Stimulated activated CD8-positive, alpha-beta memory T cell treated with anti-CD3 and anti-CD28 coated beads, Interleukin-15, amount 100 ng/mL, for 1 hour (primary cell): Measurements from ENCODE around the gene SREBF1.
A peak's percentile ranks its signal among the peaks of the same experiment; 100 is the strongest.

Experiments used
- DNase-seq: peaks from one replicate; pipeline ENCODE4 v3.0.0-alpha.2; 2020; ENCODE audit warnings: low read depth

SREBF1 gene

GRCh38 chr17:17824119-17824782, 12.5 kb downstream of the SREBF1 start:
- DNase-seq: no peak

DNA sequence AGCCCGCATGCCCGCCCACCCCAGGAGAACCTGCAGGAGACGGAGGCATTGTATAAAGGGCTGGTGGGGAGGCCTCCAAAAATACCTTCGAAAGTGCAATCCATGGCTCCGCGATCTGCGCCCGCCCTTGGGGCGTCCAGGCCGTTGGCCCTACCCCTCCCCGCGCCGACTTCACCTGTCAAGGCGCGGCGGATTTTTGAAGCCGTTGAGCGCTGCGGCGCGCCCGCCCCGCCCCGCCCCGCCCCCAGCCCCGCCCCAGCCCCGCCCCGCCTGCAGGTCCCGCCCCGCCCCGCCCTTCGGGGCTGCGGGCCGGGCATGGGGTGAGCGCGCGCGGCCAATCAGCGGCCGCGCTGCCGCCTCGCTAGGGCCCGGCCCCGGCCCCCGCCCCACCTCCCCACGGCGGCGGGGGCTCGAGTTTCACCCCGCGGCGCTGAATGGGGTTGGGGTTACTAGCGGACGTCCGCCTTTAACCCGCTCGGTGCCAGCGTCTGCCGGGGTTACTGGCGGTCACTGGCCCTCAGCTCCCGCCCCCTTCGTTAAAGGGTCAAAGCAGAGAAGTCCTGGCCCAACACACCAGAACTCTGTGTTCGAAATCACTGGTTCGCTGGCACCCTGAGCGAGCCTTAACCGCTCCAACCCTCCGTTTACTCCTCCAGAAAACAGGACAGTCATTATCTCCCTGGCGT, 13.2 kb downstream of the SREBF1 start:
- no peak for DNase-seq

DNA sequence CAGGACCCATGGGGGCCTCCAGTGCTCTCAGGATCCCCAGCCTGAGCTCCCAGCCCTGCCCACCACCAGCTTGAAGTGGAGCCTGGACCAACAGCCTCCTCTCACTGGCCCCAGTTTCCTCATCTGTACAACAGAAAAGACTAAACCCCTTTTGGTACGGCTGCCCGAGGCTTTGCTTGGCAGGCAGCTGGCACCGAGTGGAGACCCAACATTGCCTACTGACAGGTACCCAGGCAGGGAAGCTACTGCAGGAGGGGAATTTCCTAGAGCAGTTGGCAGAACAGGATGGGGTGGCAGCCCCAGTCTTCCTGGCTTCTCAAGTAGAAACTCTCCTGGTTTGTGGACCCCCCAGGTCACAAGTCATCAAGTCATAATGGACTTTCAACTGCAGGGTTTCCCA, 14.2 kb downstream of the SREBF1 start:
- DNase-seq: no peak

DNA sequence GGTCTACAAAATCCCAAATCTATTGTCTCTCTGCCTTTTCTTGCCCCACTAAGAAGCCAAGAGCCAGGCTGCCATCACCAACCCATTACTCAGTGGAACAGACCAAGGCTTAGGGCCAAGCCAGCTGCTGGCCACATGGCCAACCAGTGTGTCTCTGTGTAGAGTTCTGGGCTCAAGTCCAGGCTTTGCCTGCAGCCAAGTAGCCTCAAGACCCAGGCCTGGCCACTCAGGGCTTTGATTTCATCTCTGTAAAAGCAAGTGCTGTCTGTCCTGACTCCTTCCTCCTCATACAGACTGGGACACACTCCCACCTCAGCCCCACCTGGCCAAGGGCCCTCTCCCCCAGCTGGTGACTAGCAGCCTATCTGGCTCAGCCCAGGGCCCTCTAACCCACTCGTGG, 14.6 kb downstream of the SREBF1 start:
- DNase-seq: no peak

DNA sequence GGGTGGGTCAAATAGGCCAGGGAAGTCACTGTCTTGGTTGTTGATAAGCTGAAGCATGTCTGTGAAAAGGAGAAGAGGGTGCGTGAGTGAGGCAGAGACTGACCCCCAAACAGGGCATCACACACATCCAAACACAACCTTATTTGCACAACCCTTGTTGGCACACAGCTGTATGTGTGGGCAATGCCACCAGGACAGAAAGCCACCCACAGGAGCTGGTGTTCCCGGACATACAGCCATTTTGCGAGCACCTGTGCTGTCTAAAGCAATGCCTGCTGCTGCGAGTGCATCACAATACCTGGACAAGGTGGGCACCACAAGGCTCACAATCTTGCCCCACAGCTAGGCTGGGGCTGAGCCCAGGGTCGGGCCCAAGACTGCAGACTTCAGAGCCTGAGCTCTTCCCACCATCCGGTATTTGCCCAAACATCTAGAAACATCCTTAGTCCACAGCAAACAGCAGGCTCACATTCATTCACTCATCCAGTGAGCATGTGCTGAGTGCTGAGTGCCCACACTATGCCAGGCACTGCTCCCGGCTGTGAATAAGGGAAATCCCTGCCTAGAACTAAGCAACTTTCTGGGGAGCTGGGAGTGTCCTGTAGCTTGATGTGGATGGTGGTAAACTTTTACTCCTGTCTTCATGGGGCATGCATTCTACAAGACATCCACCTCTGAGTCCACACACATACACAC, 16.2 kb downstream of the SREBF1 start:
- DNase-seq: no peak

DNA sequence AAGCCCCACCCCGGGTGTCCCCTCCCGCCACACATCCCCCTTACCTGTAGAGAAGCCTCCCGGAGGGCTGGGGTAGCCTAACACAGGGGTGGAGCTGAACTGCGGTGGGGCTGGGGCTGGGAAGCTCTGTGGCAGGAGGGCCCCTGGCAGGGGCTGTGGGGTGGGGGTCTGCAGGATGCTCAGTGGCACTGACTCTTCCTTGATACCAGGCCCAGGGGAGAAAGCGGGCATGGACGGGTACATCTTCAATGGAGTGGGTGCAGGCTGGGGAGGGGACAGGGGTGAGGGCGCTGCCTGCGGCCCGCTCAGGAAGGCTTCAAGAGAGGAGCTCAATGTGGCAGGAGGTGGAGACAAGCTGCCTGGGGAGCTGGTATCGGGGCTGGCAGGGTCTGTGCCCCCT, 16.7 kb downstream of the SREBF1 start:
- no peak for DNase-seq

DNA sequence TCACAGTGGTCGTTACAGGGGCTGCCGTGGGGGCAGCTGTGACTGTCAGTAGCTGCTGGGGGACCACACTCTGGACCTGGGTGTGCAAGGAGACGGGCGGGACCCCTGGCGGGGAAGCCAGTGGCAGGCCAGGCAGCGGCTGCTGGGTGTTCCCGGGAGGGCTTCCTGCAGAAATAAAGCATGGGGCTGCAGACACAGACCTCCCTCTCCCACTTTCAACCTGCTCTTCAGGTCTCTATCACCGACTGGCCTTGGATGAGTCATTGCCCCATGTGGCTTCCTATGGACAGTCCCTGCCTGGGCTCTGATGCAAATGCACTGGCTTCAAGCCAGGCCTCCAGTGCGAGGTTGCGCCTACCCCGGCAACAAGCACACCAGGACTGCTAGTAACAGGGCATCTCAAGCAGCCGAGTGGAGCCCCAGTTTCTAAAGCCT, 17.2 kb downstream of the SREBF1 start:
- no peak for DNase-seq

- no peak for DNase-seq
Observed at GRCh38 chr17:17819111-17819510, 17.7 kb downstream of the SREBF1 start.

GRCh38 chr17:17818088-17818526, 18.7 kb downstream of the SREBF1 start:
- no peak for DNase-seq

DNA sequence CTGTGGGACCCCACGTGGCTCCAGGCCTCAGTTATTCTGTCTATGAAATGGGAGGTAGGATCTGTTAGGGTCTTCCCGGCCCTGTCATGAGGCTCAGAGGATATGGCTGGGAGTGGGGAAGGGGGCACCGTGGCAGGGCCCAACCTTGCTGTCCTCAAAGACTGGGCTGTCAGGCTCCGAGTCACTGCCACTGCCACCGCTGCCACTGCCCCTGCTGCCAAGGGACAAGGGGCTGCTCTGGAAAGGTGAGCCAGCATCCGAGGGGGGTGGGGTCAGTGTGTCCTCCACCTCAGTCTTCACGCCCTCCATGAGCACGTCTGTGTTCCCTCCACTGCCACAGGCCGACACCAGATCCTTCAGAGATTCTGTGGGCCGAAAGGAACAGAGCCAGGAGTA, 19.2 kb downstream of the SREBF1 start:
- DNase-seq: no peak

DNA sequence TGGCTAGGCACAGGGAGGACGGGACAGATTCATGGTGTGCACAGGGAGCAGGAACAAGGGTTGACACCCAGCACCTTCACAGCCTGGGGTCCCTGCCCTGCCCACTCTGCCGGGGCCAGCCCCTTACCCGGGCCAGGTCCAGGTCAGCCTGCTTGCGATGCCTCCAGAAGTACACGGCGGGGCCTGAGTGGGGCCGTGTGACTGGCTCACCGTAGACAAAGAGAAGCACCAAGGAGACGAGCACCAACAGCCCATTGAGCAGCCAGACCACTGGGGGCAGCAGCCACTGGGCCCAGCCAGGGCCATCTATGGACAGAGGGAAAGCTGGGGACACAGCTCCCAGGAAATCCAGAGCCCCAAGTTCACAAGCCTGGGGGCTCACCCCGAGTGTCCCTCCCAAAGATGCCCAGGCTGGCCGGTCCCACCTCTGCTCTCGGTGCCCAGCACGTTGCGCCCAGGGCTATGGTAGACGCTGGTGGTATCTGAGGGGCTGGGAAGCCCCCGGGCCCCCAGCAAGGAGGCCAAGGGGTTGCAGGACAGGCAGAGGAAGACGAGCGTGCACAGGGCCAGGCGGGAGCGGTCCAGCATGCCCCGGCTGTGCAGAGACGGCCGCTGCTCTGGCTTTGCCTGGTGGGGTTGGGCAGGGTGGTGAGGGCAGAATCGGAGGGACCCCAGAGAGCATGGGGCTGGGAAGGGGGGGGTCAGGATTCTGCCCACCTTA, 19.8 kb downstream of the SREBF1 start:
- DNase-seq: no peak

GRCh38 chr17:17816240-17816814, 20.5 kb downstream of the SREBF1 start:
- no peak for DNase-seq

GRCh38 chr17:17815436-17816200, 21.2 kb downstream of the SREBF1 start:
- no peak for DNase-seq

DNA sequence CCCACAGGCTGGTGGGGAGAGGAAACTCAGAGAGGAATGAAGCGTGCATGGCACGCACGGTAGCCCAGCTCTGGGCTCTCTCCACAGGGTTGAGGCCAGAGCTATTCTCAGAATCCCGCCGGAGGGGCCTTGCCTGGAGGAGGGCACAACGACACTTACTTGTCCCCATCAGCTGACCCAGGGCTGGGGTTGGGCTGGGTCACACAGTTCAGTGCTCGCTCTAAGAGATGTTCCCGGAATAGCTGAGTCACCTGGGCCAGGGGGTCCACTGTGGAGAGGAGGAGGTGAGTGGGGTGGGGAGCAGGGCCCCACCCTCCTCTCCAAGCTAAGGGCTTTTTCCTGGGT, 21.8 kb downstream of the SREBF1 start:
- DNase-seq: no peak

DNA sequence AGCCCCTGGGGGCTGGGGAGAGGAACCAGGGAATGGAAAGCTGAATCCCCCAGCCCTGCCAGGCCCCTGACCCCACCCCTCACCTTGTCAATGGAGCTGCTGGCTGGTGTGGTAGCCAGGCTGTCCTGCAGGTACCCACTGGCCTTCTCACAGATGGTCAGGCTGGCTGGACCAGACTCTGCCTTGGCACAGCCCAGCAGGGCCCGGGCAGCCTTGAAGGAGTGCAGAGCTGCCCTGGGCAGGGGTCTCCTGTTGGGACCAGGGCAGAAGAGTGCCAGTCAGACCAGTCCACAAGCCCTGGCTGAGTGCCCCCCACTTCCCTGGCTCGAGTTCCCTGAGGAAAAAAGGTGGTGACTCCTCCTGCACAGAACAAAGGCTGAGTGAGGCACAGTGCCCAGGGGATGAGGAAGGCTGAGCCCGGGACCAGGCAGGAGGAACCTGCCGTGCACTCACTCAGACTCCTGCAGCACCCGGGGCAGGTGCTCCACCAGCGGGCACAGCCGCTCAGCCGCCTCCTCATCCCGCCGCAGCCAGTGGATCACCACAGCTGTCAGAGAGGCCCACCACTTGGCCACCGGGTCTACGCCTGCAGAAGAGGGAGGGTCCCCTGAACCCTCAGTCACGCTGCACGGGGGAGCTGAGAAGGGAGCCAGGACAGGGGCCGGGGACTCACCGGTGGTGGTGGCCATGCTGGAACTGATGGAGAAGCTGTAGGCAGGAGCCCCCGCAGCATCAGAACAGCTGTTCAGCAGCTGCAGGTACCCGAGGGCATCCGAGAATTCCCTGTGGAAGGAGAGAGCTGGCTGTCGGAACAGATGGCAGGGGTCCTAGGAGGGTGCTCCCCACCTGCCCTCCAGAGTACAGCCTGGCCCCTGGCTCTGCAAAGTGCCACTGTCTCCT, 22.4 kb downstream of the SREBF1 start:
- DNase-seq: no peak

- no peak for DNase-seq
Observed at GRCh38 chr17:17813725-17814095, 23.1 kb downstream of the SREBF1 start.

DNA sequence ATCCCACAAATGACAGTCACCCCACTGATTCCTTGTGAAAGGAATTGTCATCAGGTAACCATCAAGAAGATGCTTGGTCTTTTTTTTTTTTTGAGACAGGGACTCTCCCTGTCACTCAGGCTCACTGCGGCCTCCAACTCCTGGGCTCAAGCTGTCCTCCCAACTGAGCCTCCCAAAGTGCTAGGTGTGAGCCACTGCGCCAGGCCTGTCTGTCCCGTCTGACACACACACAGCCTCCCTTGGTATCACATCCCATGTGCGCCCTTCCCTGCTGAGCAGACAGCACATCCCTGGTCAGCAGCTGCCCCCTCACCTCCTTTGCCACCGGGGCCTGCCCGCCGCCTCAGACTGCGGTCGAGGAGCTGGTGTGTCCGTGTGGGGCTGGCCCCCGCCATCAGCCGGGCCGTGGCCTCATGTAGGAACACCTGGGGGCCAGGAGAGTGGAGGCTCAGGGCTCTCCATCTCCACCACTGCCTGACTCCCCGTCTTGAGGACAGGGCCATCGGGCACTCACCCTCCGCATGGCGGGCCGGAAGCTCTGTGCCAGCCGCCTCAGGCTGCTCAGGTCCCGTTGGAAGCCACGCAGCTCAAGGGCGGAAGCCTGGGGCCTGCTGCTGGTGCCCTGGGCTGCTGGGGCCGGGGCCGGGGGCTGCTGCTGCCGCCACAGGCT, 23.6 kb downstream of the SREBF1 start:
- DNase-seq: no peak

DNA sequence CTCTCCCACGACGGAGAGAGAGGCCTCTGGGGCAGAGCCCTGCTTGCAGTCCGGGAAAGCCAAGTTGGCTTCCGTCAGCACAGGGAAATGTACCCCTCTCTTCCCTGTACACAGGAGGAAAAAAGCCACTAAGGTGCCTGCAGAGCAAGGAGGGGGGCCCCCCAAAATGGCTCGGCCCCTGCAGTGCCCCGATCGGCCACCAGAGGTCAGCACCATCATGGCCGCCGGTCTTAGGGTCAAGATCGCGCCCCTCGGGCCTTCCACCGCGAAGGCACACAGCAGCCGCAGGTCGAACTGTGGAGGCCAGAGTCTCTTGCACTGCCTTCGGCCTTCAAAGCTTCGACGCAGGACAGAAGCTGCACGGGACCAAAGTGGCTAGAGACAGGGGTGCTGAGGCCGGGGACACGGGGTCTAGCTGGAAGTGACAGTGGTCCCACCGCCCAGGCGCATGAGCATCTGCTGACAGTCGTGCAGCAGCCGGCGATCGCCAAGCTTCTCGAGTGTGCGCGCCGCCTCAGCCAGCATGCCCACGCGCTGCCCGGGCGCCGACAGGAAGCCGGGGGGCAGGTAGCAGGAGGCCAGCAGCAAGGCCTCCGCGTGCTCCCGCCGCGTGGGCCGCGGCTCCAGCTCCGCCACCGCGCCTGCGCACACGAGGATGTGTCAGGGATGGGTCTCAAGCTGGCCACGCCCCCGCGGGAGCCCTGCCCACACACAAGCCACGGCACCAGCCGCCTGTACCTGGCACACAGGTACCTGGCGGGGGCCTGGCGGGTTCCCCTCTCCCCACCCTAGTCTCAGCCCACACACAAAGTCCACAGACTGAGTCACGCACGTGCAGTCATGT, 24.4 kb downstream of the SREBF1 start:
- peak; percentile 54 for DNase-seq
